Kidney glomerular epithelial cell (primary cell): ENCODE measurements around the gene DEFB131A.
"Not testable (repeated sequence)": the region's sequence is repeated elsewhere in the genome, so short reads cannot be mapped to it uniquely, and the experiment has no call there.

Experiments
- DNase-seq: peaks from one replicate; lab custom pipeline; 2025; lab: John Stamatoyannopoulos, UW

The DEFB131A gene

GRCh38 chr4:9444114-9444513 is at the start of gene DEFB131A:
TSS of gene DEFB131A (plus strand) at chr4:9444414. CDS start at chr4:9444534, 120 bp downstream.
- DNase-seq = not testable (repeated sequence)

GRCh38 chr4:9405774-9406173 is 38.4 kb upstream of the DEFB131A start:
- DNase-seq = not testable (repeated sequence)

- not testable (repeated sequence) for DNase-seq
Measured at GRCh38 chr4:9406491-9406890, 37.7 kb upstream of the DEFB131A start.

GRCh38 chr4:9409793-9410192 is 34.4 kb upstream of the DEFB131A start:
- DNase-seq = no peak

- DNase-seq = not testable (repeated sequence)
Measured at GRCh38 chr4:9421884-9422455, 22.2 kb upstream of the DEFB131A start.

GRCh38 chr4:9425916-9426315 is 18.3 kb upstream of the DEFB131A start:
- DNase-seq = peak; percentile 29

- DNase-seq = not testable (repeated sequence)
Measured at GRCh38 chr4:9430061-9430460, 14.2 kb upstream of the DEFB131A start.

GRCh38 chr4:9433320-9433719 is 10.9 kb upstream of the DEFB131A start:
- DNase-seq = not testable (repeated sequence)

- DNase-seq = not testable (repeated sequence)
Measured at GRCh38 chr4:9436728-9437127, 7.5 kb upstream of the DEFB131A start.

- DNase-seq = not testable (repeated sequence)
Measured at GRCh38 chr4:9442355-9442754, 1.9 kb upstream of the DEFB131A start.

- not testable (repeated sequence) for DNase-seq
Measured at GRCh38 chr4:9444681-9445080, 467 bp downstream of the DEFB131A start.

- DNase-seq = not testable (repeated sequence)
Measured at GRCh38 chr4:9452251-9452650, 8.0 kb downstream of the DEFB131A start.

- DNase-seq = not testable (repeated sequence)
Measured at GRCh38 chr4:9454284-9454683, 10.1 kb downstream of the DEFB131A start.

GRCh38 chr4:9455046-9455445 is 10.8 kb downstream of the DEFB131A start:
- DNase-seq = not testable (repeated sequence)

- DNase-seq = not testable (repeated sequence)
Measured at GRCh38 chr4:9479466-9479865, 35.3 kb downstream of the DEFB131A start.

- DNase-seq = not testable (repeated sequence)
Measured at GRCh38 chr4:9480066-9480465, 35.9 kb downstream of the DEFB131A start.

- DNase-seq = not testable (repeated sequence)
Measured at GRCh38 chr4:9482871-9483270, 38.7 kb downstream of the DEFB131A start.

GRCh38 chr4:9483682-9484081 is 39.5 kb downstream of the DEFB131A start:
- DNase-seq = not testable (repeated sequence)

GRCh38 chr4:9486880-9487279 is 42.7 kb downstream of the DEFB131A start:
- not testable (repeated sequence) for DNase-seq

GRCh38 chr4:9488796-9489195 is 44.6 kb downstream of the DEFB131A start:
- DNase-seq = not testable (repeated sequence)

- not testable (repeated sequence) for DNase-seq
Measured at GRCh38 chr4:9490496-9490895, 46.3 kb downstream of the DEFB131A start.

GRCh38 chr4:9490986-9491385 is 46.8 kb downstream of the DEFB131A start:
- DNase-seq = not testable (repeated sequence)

GRCh38 chr4:9493589-9493988 is 49.4 kb downstream of the DEFB131A start:
- not testable (repeated sequence) for DNase-seq
